ENCODE results near the gene STAP1. TPM values are rescaled to one million over a fixed set of nuclear protein-coding genes. Genes with fewer than 3 reads are reported as not detected.
"Not testable (repeated sequence)": the region's sequence is repeated elsewhere in the genome, so short reads cannot be mapped to it uniquely, and the experiment has no call there.

Gene STAP1
- total RNA-seq, 1 donor from 2014 or later, result 15.0 TPM

- Mint-ChIP-seq H3K36me3 (ENCODE audit: low read depth) (peaks cover 26% of the 10 kb centered on the region), H3K4me3 (peak within 1 kb of the TSS; percentile 99), H3K27ac (peak within 1 kb of the TSS; percentile 99), H3K9me3 (no peaks in the 10 kb centered on the region), H3K27me3 (no peaks in the 10 kb centered on the region), H3K4me1 (peaks cover 30% of the 10 kb centered on the region)
- peak; percentile 98 for DNase-seq
- intact Hi-C loops (cut with micrococcal nuclease), result loop anchor here (1.0 to 5.0 kb wide), 5 partner anchors 22 to 632 kb away; partner anchors contain the start of gene UBA6
Observed at GRCh38 chr4:67545199-67546003, 13.1 kb upstream of the STAP1 start, which contains the start of gene CENPC. TSS of gene CENPC (minus strand) at chr4:67545503. CDS start at chr4:67545355, 148 bp downstream.

GRCh38 chr4:67546004-67546356 is 12.5 kb upstream of the STAP1 start:
- no peaks in the 10 kb centered on the region for H3K27me3 Mint-ChIP-seq

GRCh38 chr4:67546971-67547370 is 11.6 kb upstream of the STAP1 start:
- peaks cover 18% of the 10 kb centered on the region for H3K36me3 Mint-ChIP-seq (ENCODE audit: low read depth)
- H3K4me3 Mint-ChIP-seq, result peak overlapping the region; percentile 32
- intact Hi-C loops (cut with micrococcal nuclease), result loop anchor here (5.0 kb wide), 2 partner anchors 85 to 630 kb away; no protein-coding TSS in a partner anchor
- DNase-seq, result no peak
- no peaks in the 10 kb centered on the region for H3K27me3 Mint-ChIP-seq
- no peaks in the 10 kb centered on the region for H3K9me3 Mint-ChIP-seq
- peaks cover 31% of the 10 kb centered on the region for H3K4me1 Mint-ChIP-seq
- H3K27ac Mint-ChIP-seq, result no peak overlapping the region

More at GRCh38 chr4:67546004-67546356, 12.5 kb upstream of the STAP1 start:
- no peak for DNase-seq
- peaks cover 24% of the 10 kb centered on the region for H3K36me3 Mint-ChIP-seq (ENCODE audit: low read depth)
- H3K9me3 Mint-ChIP-seq, result no peaks in the 10 kb centered on the region
- H3K4me1 Mint-ChIP-seq, result peaks cover 35% of the 10 kb centered on the region
- H3K27ac Mint-ChIP-seq, result no peak overlapping the region
- intact Hi-C loops (cut with micrococcal nuclease), result loop anchor here (5.0 kb wide), 2 partner anchors 86 to 631 kb away; no protein-coding TSS in a partner anchor
- H3K4me3 Mint-ChIP-seq, result peak overlapping the region; percentile 39

- DNase-seq, result no peak
- no peaks in the 10 kb centered on the region for H3K9me3 Mint-ChIP-seq
Observed at GRCh38 chr4:67549123-67549522, 9.4 kb upstream of the STAP1 start.

GRCh38 chr4:67550451-67550850 is 8.1 kb upstream of the STAP1 start:
- Mint-ChIP-seq H3K36me3 (ENCODE audit: low read depth) (no peaks in the 10 kb centered on the region), H3K4me1 (peaks cover 14% of the 10 kb centered on the region), H3K27ac (no peak overlapping the region), H3K9me3 (no peaks in the 10 kb centered on the region), H3K27me3 (no peaks in the 10 kb centered on the region), H3K4me3 (no peak overlapping the region)
- intact Hi-C loops (cut with micrococcal nuclease), result no loop called here
- no peak for DNase-seq

More at GRCh38 chr4:67549123-67549522, 9.4 kb upstream of the STAP1 start:
- no peaks in the 10 kb centered on the region for H3K27me3 Mint-ChIP-seq
- H3K4me3 Mint-ChIP-seq, result no peak overlapping the region
- peaks cover 2% of the 10 kb centered on the region for H3K36me3 Mint-ChIP-seq (ENCODE audit: low read depth)
- H3K4me1 Mint-ChIP-seq, result peaks cover 17% of the 10 kb centered on the region
- intact Hi-C loops (cut with micrococcal nuclease), result loop anchor here (2.0 to 5.0 kb wide), 3 partner anchors 83 to 628 kb away; no protein-coding TSS in a partner anchor
- no peak overlapping the region for H3K27ac Mint-ChIP-seq

- DNase-seq, result no peak
- H3K27me3 Mint-ChIP-seq, result no peaks in the 10 kb centered on the region
- H3K27ac Mint-ChIP-seq, result no peak overlapping the region
- H3K4me1 Mint-ChIP-seq, result peaks cover 14% of the 10 kb centered on the region
- H3K9me3 Mint-ChIP-seq, result no peaks in the 10 kb centered on the region
- no peaks in the 10 kb centered on the region for H3K36me3 Mint-ChIP-seq (ENCODE audit: low read depth)
- no peak overlapping the region for H3K4me3 Mint-ChIP-seq
- intact Hi-C loops (cut with micrococcal nuclease), result no loop called here
Observed at GRCh38 chr4:67550857-67551256, 7.7 kb upstream of the STAP1 start.

GRCh38 chr4:67552146-67552792 is 6.3 kb upstream of the STAP1 start:
- DNase-seq; H3K27ac Mint-ChIP-seq; H3K9me3 Mint-ChIP-seq; H3K36me3 Mint-ChIP-seq (ENCODE audit: low read depth); H3K4me3 Mint-ChIP-seq; intact Hi-C loops (cut with micrococcal nuclease); H3K27me3 Mint-ChIP-seq: not testable (repeated sequence)
- H3K4me1 Mint-ChIP-seq, result peaks cover 22% of the 10 kb centered on the region

- Mint-ChIP-seq H3K9me3 (no peaks in the 10 kb centered on the region), H3K4me1 (peaks cover 29% of the 10 kb centered on the region), H3K4me3 (no peak overlapping the region), H3K27ac (no peak overlapping the region), H3K36me3 (ENCODE audit: low read depth) (no peaks in the 10 kb centered on the region), H3K27me3 (no peaks in the 10 kb centered on the region)
- DNase-seq, result no peak
- intact Hi-C loops (cut with micrococcal nuclease), result loop anchor here (2.0 kb wide), 1 partner anchor 359 kb away; no protein-coding TSS in a partner anchor
Observed at GRCh38 chr4:67554096-67554495, 4.4 kb upstream of the STAP1 start.

- intact Hi-C loops (cut with micrococcal nuclease), result loop anchor here (2.0 kb wide), 1 partner anchor 357 kb away; no protein-coding TSS in a partner anchor
- Mint-ChIP-seq H3K27ac (no peak overlapping the region), H3K4me3 (no peak overlapping the region), H3K9me3 (no peaks in the 10 kb centered on the region), H3K4me1 (peaks cover 34% of the 10 kb centered on the region), H3K27me3 (no peaks in the 10 kb centered on the region), H3K36me3 (ENCODE audit: low read depth) (no peaks in the 10 kb centered on the region)
- DNase-seq, result no peak
Observed at GRCh38 chr4:67555447-67555846, 3.1 kb upstream of the STAP1 start.

- DNase-seq, result no peak
- Mint-ChIP-seq H3K4me3 (no peak overlapping the region), H3K4me1 (peaks cover 39% of the 10 kb centered on the region), H3K36me3 (ENCODE audit: low read depth) (peaks cover 6% of the 10 kb centered on the region), H3K27ac (no peak overlapping the region), H3K27me3 (no peaks in the 10 kb centered on the region), H3K9me3 (no peaks in the 10 kb centered on the region)
- intact Hi-C loops (cut with micrococcal nuclease), result no loop called here
Observed at GRCh38 chr4:67556436-67556835, 2.1 kb upstream of the STAP1 start.

- Mint-ChIP-seq H3K4me3 (no peak overlapping the region), H3K27ac (no peak overlapping the region), H3K9me3 (no peaks in the 10 kb centered on the region), H3K4me1 (peaks cover 32% of the 10 kb centered on the region), H3K27me3 (no peaks in the 10 kb centered on the region), H3K36me3 (ENCODE audit: low read depth) (peaks cover 35% of the 10 kb centered on the region)
- intact Hi-C loops (cut with micrococcal nuclease), result no loop called here
- DNase-seq, result no peak
Observed at GRCh38 chr4:67565284-67565683, 6.8 kb downstream of the STAP1 start.

GRCh38 chr4:67566335-67566734 is 7.8 kb downstream of the STAP1 start:
- Mint-ChIP-seq H3K36me3 (ENCODE audit: low read depth) (peaks cover 37% of the 10 kb centered on the region), H3K27me3 (no peaks in the 10 kb centered on the region), H3K27ac (peak overlapping the region; percentile 4), H3K9me3 (no peaks in the 10 kb centered on the region), H3K4me1 (peaks cover 27% of the 10 kb centered on the region), H3K4me3 (no peak overlapping the region)
- intact Hi-C loops (cut with micrococcal nuclease), result loop anchor here (1.0 to 2.0 kb wide), 2 partner anchors 8 to 14 kb away; partner anchors contain the start of gene STAP1
- DNase-seq, result no peak

GRCh38 chr4:67568820-67569219 is 10.3 kb downstream of the STAP1 start:
- H3K9me3 Mint-ChIP-seq, result no peaks in the 10 kb centered on the region
- H3K27ac Mint-ChIP-seq, result no peak overlapping the region
- no peak for DNase-seq
- no peak overlapping the region for H3K4me3 Mint-ChIP-seq
- intact Hi-C loops (cut with micrococcal nuclease), result no loop called here
- no peaks in the 10 kb centered on the region for H3K27me3 Mint-ChIP-seq
- H3K4me1 Mint-ChIP-seq, result peaks cover 33% of the 10 kb centered on the region
- peaks cover 31% of the 10 kb centered on the region for H3K36me3 Mint-ChIP-seq (ENCODE audit: low read depth)

GRCh38 chr4:67570537-67570936 is 12.0 kb downstream of the STAP1 start:
- H3K4me1 Mint-ChIP-seq, result peaks cover 38% of the 10 kb centered on the region
- H3K27me3 Mint-ChIP-seq, result no peaks in the 10 kb centered on the region
- no peaks in the 10 kb centered on the region for H3K9me3 Mint-ChIP-seq
- H3K36me3 Mint-ChIP-seq (ENCODE audit: low read depth), result peaks cover 26% of the 10 kb centered on the region
- H3K4me3 Mint-ChIP-seq, result no peak overlapping the region
- no peak overlapping the region for H3K27ac Mint-ChIP-seq
- intact Hi-C loops (cut with micrococcal nuclease), result no loop called here
- DNase-seq, result no peak

All from activated CD4-positive, alpha-beta T cell treated with anti-CD3 and anti-CD28 coated beads, Interleukin-2, amount 10 ng/mL, durations not matched to agents 24 days and 14 days (primary cell).